VCaP (cell line): ENCODE measurements around the gene PER1.

Experiments used
- H3K27ac ChIP-seq: fragments of 450-650 bp; 2 replicates; pipeline ENCODE4 v1.5.1; 2017
- CTCF ChIP-seq: fragments of 450-650 bp; conservative IDR thresholded peaks from 2 replicates; pipeline ENCODE4 v1.5.1; 2017; ENCODE audit warnings: mild to moderate bottlenecking, moderate library complexity

The PER1 gene

GRCh38 chr17:8188263-8188839, 36.1 kb upstream of the PER1 start:
- TF ChIP-seq CTCF, result no peak
- peak overlapping the region; percentile 72 for H3K27ac ChIP-seq

GRCh38 chr17:8187517-8188262, 35.5 kb upstream of the PER1 start:
- TF ChIP-seq CTCF, result no peak
- peak overlapping the region; percentile 72 for H3K27ac ChIP-seq

- no peak for TF ChIP-seq CTCF
- H3K27ac ChIP-seq, result peak overlapping the region; percentile 72
These were observed 34.7 kb upstream of the PER1 start for GRCh38 chr17:8186787-8187516.

- peak overlapping the region; percentile 72 for H3K27ac ChIP-seq
- peak; percentile 22; the same call in 1 of the 2 replicates for TF ChIP-seq CTCF
These were observed 34.2 kb upstream of the PER1 start for GRCh38 chr17:8186446-8186786.

GRCh38 chr17:8185582-8186445, 33.6 kb upstream of the PER1 start:
- no peak for TF ChIP-seq CTCF

GRCh38 chr17:8176998-8177731, 25.0 kb upstream of the PER1 start:
- no peak overlapping the region for H3K27ac ChIP-seq
- no peak for TF ChIP-seq CTCF

More at GRCh38 chr17:8185582-8186445, 33.6 kb upstream of the PER1 start:
- peak overlapping the region; percentile 72 for H3K27ac ChIP-seq
